Measurements from ENCODE around the gene SKI.
A peak's percentile ranks its signal among the peaks of the same experiment; 100 is the strongest.
"Not testable (repeated sequence)": the region's sequence is repeated elsewhere in the genome, so short reads cannot be mapped to it uniquely, and the experiment has no call there.

Gene SKI

GRCh38 chr1:2241820-2242219 is 13.7 kb downstream of the SKI start:
- peak overlapping the region; percentile 41 for H3K4me3 Mint-ChIP-seq
- H3K4me1 Mint-ChIP-seq = peaks cover 76% of the 10 kb centered on the region

GRCh38 chr1:2242814-2243725 is 15.0 kb downstream of the SKI start:
- peak overlapping the region; percentile 80 for H3K27ac Mint-ChIP-seq
- H3K4me3 Mint-ChIP-seq = no peak overlapping the region
- no peaks in the 10 kb centered on the region for H3K9me3 Mint-ChIP-seq
- H3K4me1 Mint-ChIP-seq = peaks cover 78% of the 10 kb centered on the region
- no peak for DNase-seq
- H3K27me3 Mint-ChIP-seq (ENCODE audit: low read depth, poor library complexity) = no peaks in the 10 kb centered on the region
- peaks cover 37% of the 10 kb centered on the region for H3K36me3 Mint-ChIP-seq (ENCODE audit: low read depth)
- no peak for TF ChIP-seq CTCF (IDR thresholded peaks at IDR 0.05)

More at GRCh38 chr1:2241820-2242219, 13.7 kb downstream of the SKI start:
- H3K27ac Mint-ChIP-seq = peak overlapping the region; percentile 98
- peaks cover 37% of the 10 kb centered on the region for H3K36me3 Mint-ChIP-seq (ENCODE audit: low read depth)
- no peaks in the 10 kb centered on the region for H3K27me3 Mint-ChIP-seq (ENCODE audit: low read depth, poor library complexity)
- no peaks in the 10 kb centered on the region for H3K9me3 Mint-ChIP-seq
- no peak for DNase-seq
- no peak for TF ChIP-seq CTCF (IDR thresholded peaks at IDR 0.05)

- Mint-ChIP-seq H3K4me3 (peak overlapping the region; percentile 45), H3K36me3 (ENCODE audit: low read depth) (peaks cover 26% of the 10 kb centered on the region), H3K4me1 (peaks cover 85% of the 10 kb centered on the region)
- not testable (repeated sequence) for H3K27ac Mint-ChIP-seq; DNase-seq; H3K27me3 Mint-ChIP-seq (ENCODE audit: low read depth, poor library complexity); H3K9me3 Mint-ChIP-seq
Measured at GRCh38 chr1:2247045-2247394, 18.9 kb downstream of the SKI start.

GRCh38 chr1:2247760-2248126 is 19.6 kb downstream of the SKI start:
- no peaks in the 10 kb centered on the region for H3K9me3 Mint-ChIP-seq
- no peak for DNase-seq
- H3K27me3 Mint-ChIP-seq (ENCODE audit: low read depth, poor library complexity) = peaks cover 6% of the 10 kb centered on the region
- peaks cover 85% of the 10 kb centered on the region for H3K4me1 Mint-ChIP-seq
- no peak for TF ChIP-seq CTCF (IDR thresholded peaks at IDR 0.05)
- H3K4me3 Mint-ChIP-seq = no peak overlapping the region
- peaks cover 24% of the 10 kb centered on the region for H3K36me3 Mint-ChIP-seq (ENCODE audit: low read depth)
- no peak overlapping the region for H3K27ac Mint-ChIP-seq

GRCh38 chr1:2248127-2248826 is 20.2 kb downstream of the SKI start:
- no peak for TF ChIP-seq CTCF (IDR thresholded peaks at IDR 0.05)
- Mint-ChIP-seq H3K27me3 (ENCODE audit: low read depth, poor library complexity) (peaks cover 6% of the 10 kb centered on the region), H3K4me1 (peaks cover 81% of the 10 kb centered on the region), H3K27ac (peak overlapping the region; percentile 71), H3K9me3 (no peaks in the 10 kb centered on the region), H3K4me3 (peak overlapping the region; percentile 21), H3K36me3 (ENCODE audit: low read depth) (peaks cover 24% of the 10 kb centered on the region)
- DNase-seq = peak; percentile 46

GRCh38 chr1:2248854-2249558 is 20.9 kb downstream of the SKI start:
- no peak for TF ChIP-seq CTCF (IDR thresholded peaks at IDR 0.05)
- no peak for DNase-seq
- no peaks in the 10 kb centered on the region for H3K9me3 Mint-ChIP-seq
- peaks cover 6% of the 10 kb centered on the region for H3K27me3 Mint-ChIP-seq (ENCODE audit: low read depth, poor library complexity)
- H3K36me3 Mint-ChIP-seq (ENCODE audit: low read depth) = peaks cover 17% of the 10 kb centered on the region
- peak overlapping the region; percentile 21 for H3K4me3 Mint-ChIP-seq
- peak overlapping the region; percentile 71 for H3K27ac Mint-ChIP-seq
- H3K4me1 Mint-ChIP-seq = peaks cover 75% of the 10 kb centered on the region

Data from nephron progenitor cell (in vitro differentiated cells).